ENCODE measurements around the gene TTLL1. TPM values are rescaled to one million over a fixed set of nuclear protein-coding genes. Genes with fewer than 3 reads are reported as not detected.

The TTLL1 gene
- total RNA-seq, 1 donor from 2014 or later = 5.9 TPM

DNA sequence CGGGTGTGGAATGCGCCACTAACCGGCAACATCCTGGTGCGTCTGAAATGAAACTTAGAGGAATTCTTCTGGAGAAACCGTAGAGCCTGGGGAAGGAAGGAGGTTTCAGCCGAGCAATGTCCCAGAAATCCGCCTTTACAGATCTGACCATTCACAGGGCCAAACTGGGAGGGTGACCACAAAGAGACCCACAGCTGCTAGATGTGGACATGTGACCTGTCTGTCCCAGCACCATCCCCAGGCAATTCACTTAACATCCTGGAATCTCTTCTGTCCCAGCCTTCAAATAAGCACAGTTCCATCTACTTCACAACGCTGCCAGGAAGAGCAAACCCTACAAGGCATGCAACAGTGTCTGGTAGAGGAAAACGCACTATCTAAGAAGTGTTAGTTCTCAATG is 44.2 kb upstream of the TTLL1 start:
- DNase-seq (ENCODE audit: extremely low spot score in 2 of 2) = no peak
- Histone ChIP-seq H3K9me3 (no peaks in the 10 kb centered on the region), H3K4me3 (no peak overlapping the region), H3K4me1 (peaks cover 11% of the 10 kb centered on the region), H3K27ac (no peak overlapping the region), H3K27me3 (no peaks in the 10 kb centered on the region), H3K36me3 (peaks cover 0 to 64% of the 10 kb centered on the region in 2 donors)
- intact Hi-C loops (cut with DNase I) = no loop called here
- TF ChIP-seq POLR2AphosphoS5 (IDR thresholded peaks at IDR 0.05; ENCODE audit: insufficient read depth in 1 of 2, low read depth in 1 of 2) (no peak), POLR2A (IDR thresholded peaks at IDR 0.05) (no peak)
- TF ChIP-seq, protein P1, sequence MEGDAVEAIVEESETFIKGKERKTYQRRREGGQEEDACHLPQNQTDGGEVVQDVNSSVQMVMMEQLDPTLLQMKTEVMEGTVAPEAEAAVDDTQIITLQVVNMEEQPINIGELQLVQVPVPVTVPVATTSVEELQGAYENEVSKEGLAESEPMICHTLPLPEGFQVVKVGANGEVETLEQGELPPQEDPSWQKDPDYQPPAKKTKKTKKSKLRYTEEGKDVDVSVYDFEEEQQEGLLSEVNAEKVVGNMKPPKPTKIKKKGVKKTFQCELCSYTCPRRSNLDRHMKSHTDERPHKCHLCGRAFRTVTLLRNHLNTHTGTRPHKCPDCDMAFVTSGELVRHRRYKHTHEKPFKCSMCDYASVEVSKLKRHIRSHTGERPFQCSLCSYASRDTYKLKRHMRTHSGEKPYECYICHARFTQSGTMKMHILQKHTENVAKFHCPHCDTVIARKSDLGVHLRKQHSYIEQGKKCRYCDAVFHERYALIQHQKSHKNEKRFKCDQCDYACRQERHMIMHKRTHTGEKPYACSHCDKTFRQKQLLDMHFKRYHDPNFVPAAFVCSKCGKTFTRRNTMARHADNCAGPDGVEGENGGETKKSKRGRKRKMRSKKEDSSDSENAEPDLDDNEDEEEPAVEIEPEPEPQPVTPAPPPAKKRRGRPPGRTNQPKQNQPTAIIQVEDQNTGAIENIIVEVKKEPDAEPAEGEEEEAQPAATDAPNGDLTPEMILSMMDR (IDR thresholded peaks at IDR 0.05) = no peak

DNA sequence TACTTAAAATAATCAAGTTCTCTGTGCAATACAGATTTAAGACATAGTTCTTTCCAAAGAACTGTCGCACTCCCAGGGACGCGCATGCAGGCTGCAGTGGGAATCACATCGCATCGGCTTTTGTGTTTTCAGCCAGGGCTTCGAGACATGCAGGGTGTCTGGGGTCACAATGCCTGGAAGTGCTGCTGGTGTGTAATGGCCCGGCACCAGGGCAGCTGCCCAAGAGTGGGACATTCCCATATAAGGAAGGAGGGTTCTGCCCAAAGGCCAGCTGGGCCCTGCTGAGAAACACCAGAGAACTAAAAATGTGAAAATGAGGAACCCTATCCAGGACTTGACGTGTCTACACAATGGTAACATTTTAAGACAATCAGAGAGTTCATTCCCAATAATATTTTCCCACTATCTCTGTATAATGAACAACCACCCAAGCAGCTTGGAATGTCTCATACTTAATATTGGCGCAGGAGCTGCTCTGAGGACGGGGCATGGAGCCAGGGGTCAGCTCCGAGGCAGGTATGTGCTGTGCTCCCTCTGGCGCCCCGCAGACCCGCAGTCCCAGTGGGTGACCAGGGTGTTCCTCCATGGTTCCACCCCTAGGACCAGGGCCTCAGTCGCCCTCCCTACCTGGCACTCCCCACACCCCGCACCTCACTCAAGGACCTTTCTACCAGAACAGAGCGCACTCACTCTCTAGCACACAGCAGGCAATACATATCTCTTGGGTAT is 42.7 kb upstream of the TTLL1 start:
- DNase-seq (ENCODE audit: extremely low spot score in 2 of 2) = no peak
- TF ChIP-seq POLR2A (IDR thresholded peaks at IDR 0.05) (no peak), POLR2AphosphoS5 (IDR thresholded peaks at IDR 0.05; ENCODE audit: insufficient read depth in 1 of 2, low read depth in 1 of 2) (no peak)
- TF ChIP-seq, protein P1 (IDR thresholded peaks at IDR 0.05) = no peak
- no peaks in the 10 kb centered on the region for H3K9me3 ChIP-seq
- peaks cover 0 to 49% of the 10 kb centered on the region in 2 donors for H3K36me3 ChIP-seq
- H3K4me1 ChIP-seq = peaks cover 22% of the 10 kb centered on the region
- no peak overlapping the region for H3K27ac ChIP-seq
- intact Hi-C loops (cut with DNase I) = no loop called here
- no peaks in the 10 kb centered on the region for H3K27me3 ChIP-seq
- H3K4me3 ChIP-seq = no peak overlapping the region

DNA sequence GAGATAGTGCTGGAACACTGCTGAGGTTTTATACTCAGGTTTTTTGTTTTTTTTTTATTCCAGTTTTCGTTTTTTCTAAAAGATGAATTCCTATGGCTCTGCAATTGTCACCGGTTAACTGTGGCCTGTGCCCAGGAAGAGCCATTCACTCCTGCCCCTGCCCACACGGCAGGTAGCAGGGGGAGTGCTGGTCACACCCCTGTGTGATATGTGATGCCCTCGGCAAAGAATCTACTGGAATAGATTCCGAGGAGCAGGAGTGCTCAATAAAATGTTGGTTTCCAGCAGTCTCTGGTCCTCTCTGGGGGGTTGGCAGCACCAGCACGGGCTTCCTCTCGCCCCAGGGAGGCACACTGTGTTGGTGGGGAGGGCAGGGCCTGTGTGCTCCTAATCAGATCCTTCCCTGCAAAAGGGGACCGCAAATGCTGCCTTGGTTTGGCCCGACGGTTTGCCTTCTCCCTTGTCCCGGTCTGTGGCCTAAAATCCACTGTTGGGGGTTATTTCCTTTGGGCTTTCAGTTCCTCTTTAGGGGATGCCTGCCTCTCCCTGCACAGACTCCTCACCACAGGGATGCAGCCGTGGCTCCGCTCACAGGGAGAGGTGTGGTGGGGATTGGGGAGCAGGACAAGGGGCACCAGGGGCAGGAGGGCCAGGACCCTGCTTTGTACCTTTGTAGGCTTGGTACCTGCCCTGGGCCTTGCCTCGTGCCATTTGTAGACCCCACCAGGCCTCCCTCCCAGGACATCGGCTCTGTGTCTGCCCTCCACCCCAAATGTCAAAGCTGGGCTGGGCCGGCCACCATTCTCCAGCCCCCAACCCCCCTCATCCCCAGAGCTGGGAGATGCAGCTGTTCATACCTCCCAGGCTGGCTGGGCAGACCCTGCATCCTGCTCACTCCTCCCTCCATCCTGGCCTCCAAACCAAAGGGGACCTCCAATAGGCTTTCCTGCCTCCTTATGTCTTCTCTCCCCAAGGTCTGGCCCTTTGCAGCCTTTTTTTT is 40.5 kb upstream of the TTLL1 start:
- H3K27me3 ChIP-seq = no peaks in the 10 kb centered on the region
- peaks cover 14% of the 10 kb centered on the region for H3K4me1 ChIP-seq
- no peaks in the 10 kb centered on the region for H3K9me3 ChIP-seq
- no peak for DNase-seq (ENCODE audit: extremely low spot score in 2 of 2)
- no peak overlapping the region for H3K27ac ChIP-seq
- peaks cover 0 to 29% of the 10 kb centered on the region in 2 donors for H3K36me3 ChIP-seq
- TF ChIP-seq POLR2AphosphoS5 (IDR thresholded peaks at IDR 0.05; ENCODE audit: insufficient read depth in 1 of 2, low read depth in 1 of 2) (no peak), POLR2A (IDR thresholded peaks at IDR 0.05) (no peak)
- TF ChIP-seq, protein P1 (IDR thresholded peaks at IDR 0.05) = no peak
- intact Hi-C loops (cut with DNase I) = no loop called here
- no peak overlapping the region for H3K4me3 ChIP-seq

DNA sequence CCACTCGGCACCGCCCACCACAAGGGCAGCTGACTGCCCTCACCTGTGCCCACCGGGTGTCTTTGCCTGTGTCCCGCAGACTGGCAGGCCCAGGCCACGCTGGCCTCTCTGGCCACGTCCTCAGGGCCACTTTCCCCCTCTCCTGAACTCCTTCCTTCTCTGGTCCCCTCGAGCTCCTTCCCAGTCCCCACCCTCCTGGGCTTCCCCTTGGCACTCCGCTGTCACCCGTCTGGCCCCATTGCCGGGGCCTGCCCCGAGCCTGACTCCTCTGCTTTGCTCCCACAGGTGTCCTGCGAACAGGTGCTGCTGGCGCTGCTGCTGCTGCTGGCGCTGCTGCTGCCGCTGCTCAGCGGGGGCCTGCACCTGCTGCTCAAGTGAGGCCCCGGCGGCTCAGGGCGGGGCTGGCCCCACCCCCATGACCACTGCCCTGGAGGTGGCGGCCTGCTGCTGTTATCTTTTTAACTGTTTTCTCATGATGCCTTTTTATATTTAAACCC is 39.8 kb upstream of the TTLL1 start:
- intact Hi-C loops (cut with DNase I) = no loop called here
- Histone ChIP-seq H3K36me3 (peaks cover 0 to 22% of the 10 kb centered on the region in 2 donors), H3K4me1 (peaks cover 14% of the 10 kb centered on the region), H3K4me3 (no peak overlapping the region), H3K27ac (no peak overlapping the region), H3K9me3 (no peaks in the 10 kb centered on the region), H3K27me3 (no peaks in the 10 kb centered on the region)
- DNase-seq (ENCODE audit: extremely low spot score in 2 of 2) = no peak
- no peak for TF ChIP-seq POLR2AphosphoS5 (IDR thresholded peaks at IDR 0.05; ENCODE audit: insufficient read depth in 1 of 2, low read depth in 1 of 2)
- TF ChIP-seq POLR2A (IDR thresholded peaks at IDR 0.05) = no peak
- TF ChIP-seq, protein P1 (IDR thresholded peaks at IDR 0.05) = no peak

Data from vagina (tissue), 2 donors.